Fibroblast of skin of right biceps (primary cell): ENCODE measurements around the gene SMCP.

Source experiments
- DNase-seq: peaks from one replicate; pipeline ENCODE4 v3.0.0-alpha.2; 2013

Gene SMCP

GRCh38 chr1:152886758-152887409, 8.8 kb downstream of the SMCP start:
- no peak for DNase-seq

- DNase-seq = no peak
Measured at GRCh38 chr1:152888126-152888525, 10.0 kb downstream of the SMCP start.

- no peak for DNase-seq
Measured at GRCh38 chr1:152899027-152899426, 20.9 kb downstream of the SMCP start.

- no peak for DNase-seq
Measured at GRCh38 chr1:152899883-152900282, 21.8 kb downstream of the SMCP start.

- DNase-seq = no peak
Measured at GRCh38 chr1:152901631-152902030, 23.5 kb downstream of the SMCP start.

- no peak for DNase-seq
Measured at GRCh38 chr1:152902636-152903035, 24.5 kb downstream of the SMCP start.

GRCh38 chr1:152904688-152905440, 26.7 kb downstream of the SMCP start:
- DNase-seq = no peak

- DNase-seq = peak; percentile 90
Measured at GRCh38 chr1:152906023-152906565, 28.0 kb downstream of the SMCP start.

GRCh38 chr1:152907686-152908601, 29.8 kb downstream of the SMCP start, which contains the start of gene IVL:
Gene IVL, plus strand, starts transcription at chr1:152908546. Its CDS starts 1,252 bp downstream, at chr1:152909798.
- DNase-seq = peak; percentile 45

- no peak for DNase-seq
Measured at GRCh38 chr1:152909206-152909605, 31.1 kb downstream of the SMCP start.

GRCh38 chr1:152912471-152912870, 34.3 kb downstream of the SMCP start:
- no peak for DNase-seq

- no peak for DNase-seq
Measured at GRCh38 chr1:152912900-152913299, 34.8 kb downstream of the SMCP start.

GRCh38 chr1:152917794-152918193, 39.7 kb downstream of the SMCP start:
- no peak for DNase-seq

- peak; percentile 30 for DNase-seq
Measured at GRCh38 chr1:152919071-152919470, 40.9 kb downstream of the SMCP start.

- DNase-seq = no peak
Measured at GRCh38 chr1:152924191-152924590, 46.1 kb downstream of the SMCP start.

GRCh38 chr1:152926091-152926490, 48.0 kb downstream of the SMCP start:
- DNase-seq = peak; percentile 37

GRCh38 chr1:152928671-152929070, 50.5 kb downstream of the SMCP start:
- DNase-seq = no peak

- DNase-seq = no peak
Measured at GRCh38 chr1:152932170-152932811, 54.2 kb downstream of the SMCP start.

- no peak for DNase-seq
Measured at GRCh38 chr1:152933196-152933595, 55.1 kb downstream of the SMCP start.
